HepG2 (cell line): ENCODE results near the gene NFKB2. TPM values are rescaled to one million over a fixed set of nuclear protein-coding genes. Genes with fewer than 3 reads are reported as not detected.

Experiments used
- BRCA1 ChIP-seq: sonication (generic); formaldehyde crosslinking; IDR thresholded peaks from 2 replicates; pipeline ENCODE4 v1.4.0; 2020; ENCODE audit warnings: missing genetic modification reagents
- CEBPG ChIP-seq: IDR thresholded peaks from 2 replicates; pipeline ENCODE4 v1.6.1; 2016
- CHCHD3 ChIP-seq: sonication (generic); formaldehyde crosslinking; IDR thresholded peaks from 2 replicates; pipeline ENCODE4 v1.8.0; 2022; ENCODE audit warnings: mild to moderate bottlenecking, missing genetic modification reagents, moderate library complexity
- DMAP1 ChIP-seq: IDR thresholded peaks from 2 replicates; pipeline ENCODE4 v1.6.1; 2016
- DNMT1 ChIP-seq: sonication (generic); formaldehyde crosslinking; IDR thresholded peaks from 2 replicates; pipeline ENCODE4 v1.5.1; 2020; ENCODE audit warnings: mild to moderate bottlenecking, missing genetic modification reagents
- GMEB2 ChIP-seq: IDR thresholded peaks from 2 replicates; pipeline ENCODE4 v1.6.1; 2016; ENCODE audit warnings: missing biosample characterization, missing genetic modification reagents, low read depth
- HDAC1 ChIP-seq: sonication (generic); formaldehyde crosslinking; IDR thresholded peaks from 2 replicates; pipeline ENCODE4 v1.5.1; 2020; ENCODE audit warnings: mild to moderate bottlenecking, missing genetic modification reagents
- HMGA1 ChIP-seq: sonication (generic); formaldehyde crosslinking; conservative IDR thresholded peaks from 2 replicates; pipeline ENCODE4 v1.4.0; 2020; ENCODE audit warnings: missing genetic modification reagents
- KMT2B ChIP-seq: IDR thresholded peaks from 2 replicates; pipeline ENCODE4 v1.6.1; 2016; ENCODE audit warnings: missing genetic modification reagents, missing compliant biosample characterization
- MATR3 ChIP-seq: sonication (generic); formaldehyde crosslinking; IDR thresholded peaks from 2 replicates; pipeline ENCODE4 v1.4.0; 2020; ENCODE audit warnings: missing genetic modification reagents
- NCOA2 ChIP-seq: sonication (generic); formaldehyde crosslinking; IDR thresholded peaks from 2 replicates; pipeline ENCODE4 v1.8.0; 2022; ENCODE audit warnings: inconsistent platforms
- PAF1 ChIP-seq: IDR thresholded peaks from 2 replicates; pipeline ENCODE4 v1.6.1; 2016; ENCODE audit warnings: missing genetic modification reagents, missing compliant biosample characterization
- PHF8 ChIP-seq: sonication (generic); formaldehyde crosslinking; IDR thresholded peaks from 2 replicates; pipeline ENCODE4 v1.5.0; 2020; ENCODE audit warnings: missing genetic modification reagents
- PLRG1 ChIP-seq: fragments of 450-650 bp; conservative IDR thresholded peaks from 2 replicates; pipeline ENCODE4 v1.6.1; 2016
- RELA ChIP-seq: sonication (generic); formaldehyde crosslinking; IDR thresholded peaks from 2 replicates; pipeline ENCODE4 v1.4.0; 2020; ENCODE audit warnings: missing genetic modification reagents
- SKI ChIP-seq: fragments of 450-650 bp; IDR thresholded peaks from one replicate; pipeline ENCODE4 v1.6.1; 2018; ENCODE audit warnings: mild to moderate bottlenecking; ENCODE audit not compliant: partially characterized antibody
- SOX5 ChIP-seq: IDR thresholded peaks from 2 replicates; pipeline ENCODE4 v1.6.1; 2016; ENCODE audit warnings: borderline replicate concordance
- TBX3 ChIP-seq: fragments of 450-650 bp; IDR thresholded peaks from 2 replicates; pipeline ENCODE4 v1.6.1; 2017; ENCODE audit warnings: antibody characterized with exemption, mild to moderate bottlenecking, inconsistent platforms, borderline replicate concordance
- ZBTB7B ChIP-seq: sonication (generic); formaldehyde crosslinking; IDR thresholded peaks from 2 replicates; pipeline ENCODE4 v1.4.0; 2020; ENCODE audit warnings: missing genetic modification reagents
- ZFP36 ChIP-seq: fragments of 150-350 bp; IDR thresholded peaks from 2 replicates; pipeline ENCODE4 v1.6.1; 2018; ENCODE audit warnings: borderline replicate concordance, low read length, low read depth; ENCODE audit not compliant: partially characterized antibody
- ZFP91 ChIP-seq: sonication (generic); formaldehyde crosslinking; IDR thresholded peaks from 2 replicates; pipeline ENCODE4 v1.9.0; 2022; ENCODE audit warnings: missing genetic modification reagents, mild to moderate bottlenecking, borderline replicate concordance
- ZNF235 ChIP-seq: sonication (generic); formaldehyde crosslinking; IDR thresholded peaks from 2 replicates; pipeline ENCODE4 v1.8.1; 2023; ENCODE audit warnings: mild to moderate bottlenecking, missing genetic modification reagents, borderline replicate concordance
- ZNF275 ChIP-seq: sonication (generic); formaldehyde crosslinking; IDR thresholded peaks from 2 replicates; pipeline ENCODE4 v1.8.0; 2022; ENCODE audit warnings: missing genetic modification reagents, mild to moderate bottlenecking, inconsistent platforms, borderline replicate concordance
- ZNF430 ChIP-seq: sonication (generic); formaldehyde crosslinking; IDR thresholded peaks from 2 replicates; pipeline ENCODE4 v1.9.0; 2021; ENCODE audit warnings: mild to moderate bottlenecking, missing genetic modification reagents
- ZNF678 ChIP-seq: sonication (generic); formaldehyde crosslinking; IDR thresholded peaks from 2 replicates; pipeline ENCODE4 v1.4.0; 2020; ENCODE audit warnings: mild to moderate bottlenecking, missing genetic modification reagents
- polyA plus RNA-seq, 8 experiments: library from polyadenylated mRNA; depleted of rRNA in 3 of 8; stranded (reverse) in 7 of 8; unstranded in 1 of 8; fragments of >200 nt; fragmentation: Illumina TruSeq in 4 of 8; extraction: Trizol in 4 of 8; gene quantifications; 2 replicates each; pipeline versions ENCODE4 v1.2.1 to v1.2.3, GENCODE V29; 2011 to 2016; ENCODE audit warnings: low read depth in 4 of 8, missing spikeins in 1 of 8, mixed read lengths in 1 of 8; ENCODE audit not compliant: insufficient read depth in 1 of 8
- total RNA-seq, 5 experiments: library from RNA; depleted of rRNA; stranded (reverse); fragments of >200 nt; fragmentation: Illumina TruSeq; extraction: Trizol; gene quantifications; 2 replicates each; pipeline ENCODE4 v1.2.3, GENCODE V29; 2016; ENCODE audit warnings: low read depth in 1 of 5

Gene NFKB2
- total and polyA plus RNA-seq, 2 of the 13 experiments (the other 11 are each of a cell fraction or from before 2014, with no cell fraction given): 7.7 to 12.5 TPM

- no peak for TF ChIP-seq BRCA1
- TF ChIP-seq PHF8 (CRISPR knock-in tag): peak; percentile 91
- TF ChIP-seq HDAC1 (CRISPR knock-in tag): peak; percentile 92
- TF ChIP-seq NCOA2: 0 out of 2 replicates have a peak, but pooled peaks have one; percentile 37
- TF ChIP-seq SKI: no peak
- TF ChIP-seq ZNF678 (CRISPR knock-in tag): no peak
- no peak for TF ChIP-seq PLRG1
- peak; percentile 5; the same call in 1 of the 2 replicates for TF ChIP-seq CEBPG
- TF ChIP-seq HMGA1: no peak
- no peak for TF ChIP-seq GMEB2
- TF ChIP-seq ZFP36: no peak
- TF ChIP-seq CHCHD3: no peak
- no peak for TF ChIP-seq DNMT1 (CRISPR knock-in tag)
- no peak for TF ChIP-seq TBX3
- no peak; the same call in 1 of the 2 replicates for TF ChIP-seq ZBTB7B (CRISPR knock-in tag)
- TF ChIP-seq SOX5: no peak
- TF ChIP-seq PAF1 (CRISPR knock-in tag): no peak
- TF ChIP-seq ZNF235: 0 out of 2 replicates have a peak, but pooled peaks have one; percentile 36
- TF ChIP-seq MATR3 (CRISPR knock-in tag): no peak
- TF ChIP-seq DMAP1 (CRISPR knock-in tag): peak; percentile 77
- TF ChIP-seq RELA (CRISPR knock-in tag): no peak
- no peak for TF ChIP-seq ZNF430 (CRISPR knock-in tag)
- no peak; the same call in 1 of the 2 replicates for TF ChIP-seq ZNF275 (CRISPR knock-in tag)
- TF ChIP-seq ZFP91 (CRISPR knock-in tag): peak; percentile 87
- peak; percentile 84 for TF ChIP-seq KMT2B (CRISPR knock-in tag)
Measured at GRCh38 chr10:102432162-102432950, 36.9 kb downstream of the NFKB2 start, which contains the start of gene CUEDC2 (continued).
